Thoracic aorta (tissue), 2 donors: ENCODE data around the gene CHST8. TPM values are rescaled to one million over a fixed set of nuclear protein-coding genes. Genes with fewer than 3 reads are reported as not detected.
"Not testable (repeated sequence)": the region's sequence is repeated elsewhere in the genome, so short reads cannot be mapped to it uniquely, and the experiment has no call there.

Experiments
- ATAC-seq: fragments of 150-250 bp; one replicate; pipeline ENCODE4 v1.8.0; 2017; ENCODE audit warnings: low read depth; ENCODE audit not compliant: insufficient number of reproducible peaks, low FRiP score
- DNase-seq: peaks from one replicate; pipeline ENCODE4 v3.0.0-alpha.2; 2020; ENCODE audit warnings: low spot score
- H3K27ac ChIP-seq, 2 donors: fragments of 200-600 bp; sonication (generic); 1 replicate in 1 of 2; 2 replicates in 1 of 2; pipeline ENCODE4 v1.5.1; 2016; ENCODE audit warnings: mild to moderate bottlenecking in 2 of 2, moderate library complexity in 2 of 2
- H3K27me3 ChIP-seq: fragments of 200-600 bp; sonication (generic); replicated peaks from 2 replicates; pipeline ENCODE4 v1.6.0; 2016; ENCODE audit warnings: mild to moderate bottlenecking; ENCODE audit not compliant: insufficient read depth
- H3K36me3 ChIP-seq: fragments of 200-600 bp; sonication (generic); one replicate; pipeline ENCODE4 v1.5.1; 2016
- H3K4me1 ChIP-seq, 2 donors: fragments of 200-600 bp; sonication (generic); 1 replicate in 1 of 2; 2 replicates in 1 of 2; pipeline versions ENCODE4 v1.5.1 to v1.6.0; 2016; ENCODE audit warnings: low read depth in 2 of 2, mild to moderate bottlenecking in 1 of 2; ENCODE audit not compliant: control insufficient read depth in 1 of 2
- H3K4me3 ChIP-seq: fragments of 200-600 bp; sonication (generic); 2 replicates; pipeline ENCODE4 v1.5.1; 2016; ENCODE audit warnings: mild to moderate bottlenecking
- H3K9me3 ChIP-seq: fragments of 200-600 bp; sonication (generic); 2 replicates; pipeline ENCODE4 v1.5.1; 2016
- total RNA-seq, 2 donors: library from RNA; depleted of rRNA; stranded (reverse); fragments of >200 nt; gene quantifications; one replicate each; pipeline versions ENCODE4 v1.1.0 to v1.2.3, GENCODE V29; 2016
- TF ChIP-seq, protein P1 (sequence below): fragments of 200-600 bp; sonication (generic); IDR thresholded peaks from one replicate; pipeline ENCODE4 v1.5.1; 2019; ENCODE audit warnings: antibody characterized with exemption

Gene CHST8
- total RNA-seq, 2 donors from 2014 or later = 0.28 TPM; not detected in 1

DNA sequence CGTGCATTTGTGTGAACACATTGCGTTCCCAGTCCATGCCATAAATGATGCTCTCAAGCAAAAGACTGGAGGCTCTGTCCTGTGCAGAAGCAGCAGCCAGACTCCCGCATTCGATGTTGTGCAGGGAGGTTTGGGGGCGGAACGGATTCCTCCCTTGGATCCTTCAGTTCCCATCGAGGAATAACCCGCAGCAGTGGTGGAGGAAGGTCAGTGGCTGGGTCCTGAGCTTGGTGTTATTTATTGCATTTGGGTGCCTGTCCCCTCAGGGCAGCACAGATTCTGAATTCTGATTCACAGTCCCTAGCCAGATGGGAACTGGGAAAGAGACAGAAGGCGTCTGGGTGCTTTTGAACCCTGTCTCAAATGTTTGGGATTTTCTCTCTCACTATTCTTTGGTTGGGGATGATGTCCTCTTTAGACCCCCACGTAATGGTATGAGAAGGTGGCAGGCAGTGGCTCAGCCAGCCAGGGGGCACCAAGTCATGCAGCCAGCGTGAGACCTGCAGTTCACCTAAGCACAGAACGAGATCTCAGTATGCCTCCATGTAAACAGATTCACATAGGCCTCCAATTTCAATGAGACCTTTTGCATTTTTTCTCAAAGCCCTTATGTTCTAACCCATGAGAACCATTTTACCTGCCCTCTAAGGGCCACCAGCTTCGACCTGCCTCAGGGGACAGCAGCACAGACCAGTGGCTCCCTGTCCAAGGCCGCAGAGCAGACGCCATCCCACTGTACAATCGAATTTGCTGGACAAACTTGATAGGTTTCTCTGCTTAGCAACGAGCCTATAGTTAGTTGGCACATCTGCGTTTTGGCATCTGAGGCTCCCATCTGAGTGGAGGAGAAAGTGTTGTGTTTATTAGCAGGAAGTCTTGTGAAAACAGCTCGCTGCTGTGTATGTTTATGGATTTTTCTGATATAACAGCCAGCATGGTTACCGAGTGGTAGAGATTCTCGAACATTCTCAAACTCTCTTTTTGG, 192.7 kb downstream of the CHST8 start:
- Histone ChIP-seq H3K27me3 (no peaks in the 10 kb centered on the region), H3K4me1 (peaks cover 0 to 3% of the 10 kb centered on the region in 2 donors), H3K4me3 (no peak overlapping the region), H3K36me3 (peaks cover 23% of the 10 kb centered on the region), H3K9me3 (no peaks in the 10 kb centered on the region), H3K27ac (no peak overlapping the region)
- TF ChIP-seq, protein P1, sequence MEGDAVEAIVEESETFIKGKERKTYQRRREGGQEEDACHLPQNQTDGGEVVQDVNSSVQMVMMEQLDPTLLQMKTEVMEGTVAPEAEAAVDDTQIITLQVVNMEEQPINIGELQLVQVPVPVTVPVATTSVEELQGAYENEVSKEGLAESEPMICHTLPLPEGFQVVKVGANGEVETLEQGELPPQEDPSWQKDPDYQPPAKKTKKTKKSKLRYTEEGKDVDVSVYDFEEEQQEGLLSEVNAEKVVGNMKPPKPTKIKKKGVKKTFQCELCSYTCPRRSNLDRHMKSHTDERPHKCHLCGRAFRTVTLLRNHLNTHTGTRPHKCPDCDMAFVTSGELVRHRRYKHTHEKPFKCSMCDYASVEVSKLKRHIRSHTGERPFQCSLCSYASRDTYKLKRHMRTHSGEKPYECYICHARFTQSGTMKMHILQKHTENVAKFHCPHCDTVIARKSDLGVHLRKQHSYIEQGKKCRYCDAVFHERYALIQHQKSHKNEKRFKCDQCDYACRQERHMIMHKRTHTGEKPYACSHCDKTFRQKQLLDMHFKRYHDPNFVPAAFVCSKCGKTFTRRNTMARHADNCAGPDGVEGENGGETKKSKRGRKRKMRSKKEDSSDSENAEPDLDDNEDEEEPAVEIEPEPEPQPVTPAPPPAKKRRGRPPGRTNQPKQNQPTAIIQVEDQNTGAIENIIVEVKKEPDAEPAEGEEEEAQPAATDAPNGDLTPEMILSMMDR = no peak
- DNase-seq (no peak), ATAC-seq (no peak)

DNA sequence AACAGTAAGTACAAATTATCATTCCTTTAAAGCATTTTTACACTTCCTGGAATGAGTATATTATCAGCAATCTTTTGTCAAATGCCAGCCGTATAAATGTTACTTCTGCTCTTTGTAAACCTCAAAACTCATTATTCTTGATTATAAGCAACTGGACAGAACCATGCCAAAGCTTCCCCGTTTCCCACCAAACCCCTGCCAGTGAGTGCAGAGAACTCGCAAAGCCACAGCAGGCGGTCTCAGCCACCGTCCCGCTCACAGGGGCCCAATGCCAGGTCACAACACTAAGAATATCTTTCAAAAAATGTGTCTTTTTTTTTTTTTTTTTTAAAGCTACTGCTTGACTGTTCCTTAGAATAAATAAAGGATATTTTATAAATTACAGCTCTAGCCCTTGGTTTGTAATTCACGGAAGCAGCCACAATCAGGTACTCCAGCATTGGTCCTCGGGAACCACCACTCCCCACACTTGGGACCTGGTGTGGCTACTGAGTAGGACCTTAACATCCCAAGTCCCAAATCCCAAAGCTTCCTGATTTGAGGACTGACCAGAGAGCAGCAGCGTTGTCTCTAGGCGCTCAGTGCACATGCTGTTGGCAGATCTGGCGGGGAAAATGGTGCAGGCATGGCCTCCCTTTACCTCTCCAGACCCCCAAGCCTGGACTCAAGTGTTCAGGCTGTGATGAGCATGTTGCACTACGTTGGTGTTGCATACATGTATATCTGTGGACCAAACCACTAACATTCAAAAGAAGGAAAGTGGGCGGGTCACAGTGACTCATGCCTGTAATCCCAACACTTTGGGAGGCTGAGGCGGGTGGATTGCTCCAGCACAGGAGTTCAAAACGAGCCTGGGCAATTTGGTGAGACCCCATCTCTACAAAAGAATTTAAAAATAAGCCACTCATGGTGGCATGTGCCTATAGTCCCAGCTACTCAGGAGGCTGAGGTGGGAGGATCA, 193.9 kb downstream of the CHST8 start:
- ATAC-seq (no peak), DNase-seq (no peak)
- H3K27me3 ChIP-seq = no peaks in the 10 kb centered on the region
- peaks cover 2 to 14% of the 10 kb centered on the region in 2 donors for H3K4me1 ChIP-seq
- TF ChIP-seq, protein P1 = no peak
- H3K9me3 ChIP-seq = no peaks in the 10 kb centered on the region
- no peak overlapping the region for H3K4me3 ChIP-seq
- H3K36me3 ChIP-seq = peaks cover 19% of the 10 kb centered on the region
- H3K27ac ChIP-seq = no peak overlapping the region

DNA sequence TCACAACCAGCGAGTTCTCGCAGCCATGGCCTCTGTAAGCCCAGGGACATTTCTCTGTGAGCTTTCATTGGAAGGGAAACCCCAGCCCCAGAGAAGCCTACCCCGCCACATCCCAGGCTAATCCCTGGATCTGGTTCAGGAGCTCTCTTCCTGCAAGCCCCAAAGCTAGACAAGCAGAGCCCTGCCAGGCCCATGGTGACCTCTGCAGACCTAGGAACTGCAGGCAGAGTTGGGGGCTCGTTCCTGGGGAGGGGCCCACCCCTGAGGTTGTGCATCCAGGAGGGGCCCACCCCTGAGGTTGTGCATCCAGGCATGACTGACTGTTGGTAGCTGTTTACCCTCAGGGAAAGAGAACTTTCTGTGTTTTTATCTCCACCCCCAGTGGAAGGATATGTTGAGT, 196.7 kb downstream of the CHST8 start:
- Histone ChIP-seq H3K9me3 (no peaks in the 10 kb centered on the region), H3K4me1 (peaks cover 5 to 16% of the 10 kb centered on the region in 2 donors), H3K27ac (no peak overlapping the region), H3K4me3 (no peak overlapping the region), H3K27me3 (no peaks in the 10 kb centered on the region), H3K36me3 (no peaks in the 10 kb centered on the region)
- TF ChIP-seq, protein P1 = no peak
- ATAC-seq (no peak), DNase-seq (no peak)

DNA sequence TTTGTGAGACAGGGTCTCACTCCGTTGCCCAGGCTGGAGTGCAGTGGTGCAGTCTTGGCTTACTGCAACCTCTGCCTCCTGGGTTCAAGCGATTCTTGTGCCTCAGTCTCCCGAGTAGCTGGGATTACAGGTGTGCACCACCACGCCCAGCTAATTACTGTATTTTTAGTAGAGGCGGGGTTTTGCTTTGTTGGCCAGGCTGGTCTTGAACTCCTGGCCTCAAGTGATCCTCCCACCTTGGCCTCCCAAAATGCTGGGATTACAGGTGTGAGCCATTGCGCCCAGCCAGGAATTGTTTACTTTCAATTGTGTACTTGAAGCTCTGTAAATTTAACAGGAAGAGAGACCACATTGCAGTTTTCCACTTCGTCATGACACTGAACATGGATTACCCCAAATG, 197.3 kb downstream of the CHST8 start:
- DNase-seq, H3K9me3 ChIP-seq, H3K27ac ChIP-seq, H3K27me3 ChIP-seq, H3K4me3 ChIP-seq, ATAC-seq, H3K36me3 ChIP-seq: not testable (repeated sequence)
- peaks cover 5 to 16% of the 10 kb centered on the region in 2 donors for H3K4me1 ChIP-seq

DNA sequence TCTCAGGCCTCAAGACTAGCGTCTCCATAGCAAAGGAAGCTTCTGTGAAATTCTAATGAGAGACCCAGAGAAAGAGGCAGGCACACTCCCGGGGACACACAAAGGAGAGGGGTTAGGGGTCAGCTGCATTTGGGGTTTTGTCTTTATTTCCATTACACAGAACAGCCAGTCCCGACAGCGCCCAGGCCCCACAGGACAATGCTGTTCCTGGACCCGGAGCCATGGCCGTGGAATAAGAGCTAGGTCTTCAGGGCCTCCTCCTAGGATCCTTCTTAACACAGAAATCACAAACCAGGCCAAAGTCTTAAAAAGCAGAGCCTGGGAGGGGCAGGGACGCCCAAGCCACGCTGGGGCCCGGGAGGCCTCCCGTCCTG, 197.7 kb downstream of the CHST8 start:
- H3K36me3 ChIP-seq = no peaks in the 10 kb centered on the region
- H3K27me3 ChIP-seq = no peaks in the 10 kb centered on the region
- H3K4me1 ChIP-seq = peaks cover 5 to 16% of the 10 kb centered on the region in 2 donors
- H3K9me3 ChIP-seq = no peaks in the 10 kb centered on the region
- peak overlapping the region; percentile 73 for H3K4me3 ChIP-seq
- ATAC-seq (no peak), DNase-seq (no peak)
- H3K27ac ChIP-seq = peak overlapping the region; percentile 31 to 52
- TF ChIP-seq, protein P1 = no peak
